ENCODE data around the gene KIF26B. TPM values are rescaled to one million over a fixed set of nuclear protein-coding genes. Genes with fewer than 3 reads are reported as not detected.

Gene KIF26B
- total and polyA plus RNA-seq, 2 experiments from 2014 or later: 0.03 to 0.76 TPM

DNA sequence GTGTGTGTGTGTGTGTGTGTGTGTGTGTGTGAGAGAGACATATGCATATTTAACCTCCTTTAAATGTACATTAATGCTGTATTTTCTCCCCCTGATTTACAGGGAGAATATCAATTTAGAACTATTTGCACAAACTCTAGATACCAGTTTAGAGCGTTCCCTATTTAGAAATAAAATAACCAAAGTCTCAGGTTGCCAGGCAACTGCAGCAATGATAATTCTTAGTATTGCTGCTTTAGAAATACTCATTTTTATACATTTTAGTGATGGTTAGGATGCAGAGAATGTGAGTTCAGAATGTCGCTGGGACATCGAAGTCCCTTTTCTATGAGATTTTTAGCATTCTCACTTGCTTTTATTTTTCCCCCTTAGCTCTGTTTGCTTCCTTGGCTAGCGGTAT lies 497.3 kb downstream of the KIF26B start:
- Histone ChIP-seq H3K9me2 (ENCODE audit: insufficient read depth) (peaks cover 6% of the 10 kb centered on the region; the same call in 1 of the 2 replicates), H3F3A (replicated peaks; ENCODE audit: low read depth) (no peaks in the 10 kb centered on the region), H3K4me1 (ENCODE audit: insufficient read depth) (no peaks in the 10 kb centered on the region; the same call in 1 of the 2 replicates), H3K36me3 (ENCODE audit: insufficient read depth) (no peaks in the 10 kb centered on the region), H3K27ac (ENCODE audit: low read depth) (no peak overlapping the region), H3K27me3 (ENCODE audit: insufficient read depth) (no peaks in the 10 kb centered on the region), H3K4me3 (no peak overlapping the region), H3K4me2 (no peak overlapping the region), H4K20me1 (replicated peaks; ENCODE audit: insufficient read depth) (no peaks in the 10 kb centered on the region), H3K79me2 (replicated peaks; ENCODE audit: insufficient read depth) (no peaks in the 10 kb centered on the region), H2AFZ (no peak overlapping the region)
- H3K27ac Mint-ChIP-seq: no peak overlapping the region
- TF ChIP-seq, protein P1, sequence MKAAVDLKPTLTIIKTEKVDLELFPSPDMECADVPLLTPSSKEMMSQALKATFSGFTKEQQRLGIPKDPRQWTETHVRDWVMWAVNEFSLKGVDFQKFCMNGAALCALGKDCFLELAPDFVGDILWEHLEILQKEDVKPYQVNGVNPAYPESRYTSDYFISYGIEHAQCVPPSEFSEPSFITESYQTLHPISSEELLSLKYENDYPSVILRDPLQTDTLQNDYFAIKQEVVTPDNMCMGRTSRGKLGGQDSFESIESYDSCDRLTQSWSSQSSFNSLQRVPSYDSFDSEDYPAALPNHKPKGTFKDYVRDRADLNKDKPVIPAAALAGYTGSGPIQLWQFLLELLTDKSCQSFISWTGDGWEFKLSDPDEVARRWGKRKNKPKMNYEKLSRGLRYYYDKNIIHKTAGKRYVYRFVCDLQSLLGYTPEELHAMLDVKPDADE (IDR thresholded peaks at IDR 0.05): no peak
- no peak for TF ChIP-seq JUNB (IDR thresholded peaks at IDR 0.05; ENCODE audit: unreplicated experiment)
- TF ChIP-seq EZH2phosphoT487 (IDR thresholded peaks at IDR 0.05; ENCODE audit: unreplicated experiment): no peak
- peaks cover 19% of the 10 kb centered on the region for H3K9me3 Mint-ChIP-seq
- ATAC-seq (no peak), DNase-seq (ENCODE audit: low spot score) (no peak)
- no peak overlapping the region for H3K4me3 Mint-ChIP-seq
- peaks cover 26% of the 10 kb centered on the region for H3K4me1 Mint-ChIP-seq
- peaks cover 2% of the 10 kb centered on the region for H3K27me3 Mint-ChIP-seq (ENCODE audit: insufficient read depth, low read depth, poor library complexity)
- H3K36me3 Mint-ChIP-seq (ENCODE audit: low read depth): peaks cover 4% of the 10 kb centered on the region; the same call in 1 of the 3 replicates

DNA sequence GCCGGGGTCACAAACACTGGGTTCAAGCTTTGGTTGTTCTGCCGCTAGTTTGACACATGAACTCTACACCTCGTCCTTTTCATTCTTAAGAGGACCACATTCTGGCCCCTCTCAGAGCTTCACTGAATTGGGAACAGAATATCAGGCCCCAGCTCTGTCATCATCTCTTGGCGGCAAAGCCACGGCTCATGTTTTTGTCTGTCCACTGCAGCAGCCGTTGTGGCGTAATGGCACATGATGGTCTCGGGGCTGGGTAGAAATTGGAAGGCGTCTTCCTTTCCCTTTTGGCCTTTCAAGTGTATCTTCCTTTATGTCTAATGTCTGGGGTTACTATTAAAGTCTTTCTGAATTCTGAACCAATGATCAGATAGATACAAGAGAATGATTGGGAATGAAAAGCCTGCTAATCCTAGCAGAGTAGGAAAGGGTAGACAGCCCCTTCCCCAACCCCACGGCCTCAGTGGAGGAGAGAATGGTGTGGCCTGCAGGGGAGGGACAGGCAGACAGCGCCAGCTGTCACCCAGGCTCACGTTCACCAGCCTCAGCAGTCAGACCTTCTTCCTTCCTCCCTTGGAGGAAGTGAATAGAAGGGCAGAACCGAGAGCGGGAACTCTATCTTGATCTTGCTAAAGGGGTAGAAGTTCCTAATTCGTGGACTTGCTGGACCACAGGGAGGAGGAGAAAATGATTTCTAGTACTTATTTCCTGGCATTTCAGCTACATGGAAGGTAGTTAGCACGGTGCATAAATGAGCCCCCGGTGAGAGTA lies 498.1 kb downstream of the KIF26B start:
- no peak overlapping the region for H3K27ac ChIP-seq (ENCODE audit: low read depth)
- no peak for TF ChIP-seq POLR2AphosphoS5 (IDR thresholded peaks at IDR 0.05; ENCODE audit: low read depth)
- TF ChIP-seq, protein P2, sequence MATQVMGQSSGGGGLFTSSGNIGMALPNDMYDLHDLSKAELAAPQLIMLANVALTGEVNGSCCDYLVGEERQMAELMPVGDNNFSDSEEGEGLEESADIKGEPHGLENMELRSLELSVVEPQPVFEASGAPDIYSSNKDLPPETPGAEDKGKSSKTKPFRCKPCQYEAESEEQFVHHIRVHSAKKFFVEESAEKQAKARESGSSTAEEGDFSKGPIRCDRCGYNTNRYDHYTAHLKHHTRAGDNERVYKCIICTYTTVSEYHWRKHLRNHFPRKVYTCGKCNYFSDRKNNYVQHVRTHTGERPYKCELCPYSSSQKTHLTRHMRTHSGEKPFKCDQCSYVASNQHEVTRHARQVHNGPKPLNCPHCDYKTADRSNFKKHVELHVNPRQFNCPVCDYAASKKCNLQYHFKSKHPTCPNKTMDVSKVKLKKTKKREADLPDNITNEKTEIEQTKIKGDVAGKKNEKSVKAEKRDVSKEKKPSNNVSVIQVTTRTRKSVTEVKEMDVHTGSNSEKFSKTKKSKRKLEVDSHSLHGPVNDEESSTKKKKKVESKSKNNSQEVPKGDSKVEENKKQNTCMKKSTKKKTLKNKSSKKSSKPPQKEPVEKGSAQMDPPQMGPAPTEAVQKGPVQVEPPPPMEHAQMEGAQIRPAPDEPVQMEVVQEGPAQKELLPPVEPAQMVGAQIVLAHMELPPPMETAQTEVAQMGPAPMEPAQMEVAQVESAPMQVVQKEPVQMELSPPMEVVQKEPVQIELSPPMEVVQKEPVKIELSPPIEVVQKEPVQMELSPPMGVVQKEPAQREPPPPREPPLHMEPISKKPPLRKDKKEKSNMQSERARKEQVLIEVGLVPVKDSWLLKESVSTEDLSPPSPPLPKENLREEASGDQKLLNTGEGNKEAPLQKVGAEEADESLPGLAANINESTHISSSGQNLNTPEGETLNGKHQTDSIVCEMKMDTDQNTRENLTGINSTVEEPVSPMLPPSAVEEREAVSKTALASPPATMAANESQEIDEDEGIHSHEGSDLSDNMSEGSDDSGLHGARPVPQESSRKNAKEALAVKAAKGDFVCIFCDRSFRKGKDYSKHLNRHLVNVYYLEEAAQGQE (IDR thresholded peaks at IDR 0.05; ENCODE audit: unreplicated experiment): no peak
- TF ChIP-seq, protein P1 (IDR thresholded peaks at IDR 0.05): no peak
- TF ChIP-seq, protein P3, sequence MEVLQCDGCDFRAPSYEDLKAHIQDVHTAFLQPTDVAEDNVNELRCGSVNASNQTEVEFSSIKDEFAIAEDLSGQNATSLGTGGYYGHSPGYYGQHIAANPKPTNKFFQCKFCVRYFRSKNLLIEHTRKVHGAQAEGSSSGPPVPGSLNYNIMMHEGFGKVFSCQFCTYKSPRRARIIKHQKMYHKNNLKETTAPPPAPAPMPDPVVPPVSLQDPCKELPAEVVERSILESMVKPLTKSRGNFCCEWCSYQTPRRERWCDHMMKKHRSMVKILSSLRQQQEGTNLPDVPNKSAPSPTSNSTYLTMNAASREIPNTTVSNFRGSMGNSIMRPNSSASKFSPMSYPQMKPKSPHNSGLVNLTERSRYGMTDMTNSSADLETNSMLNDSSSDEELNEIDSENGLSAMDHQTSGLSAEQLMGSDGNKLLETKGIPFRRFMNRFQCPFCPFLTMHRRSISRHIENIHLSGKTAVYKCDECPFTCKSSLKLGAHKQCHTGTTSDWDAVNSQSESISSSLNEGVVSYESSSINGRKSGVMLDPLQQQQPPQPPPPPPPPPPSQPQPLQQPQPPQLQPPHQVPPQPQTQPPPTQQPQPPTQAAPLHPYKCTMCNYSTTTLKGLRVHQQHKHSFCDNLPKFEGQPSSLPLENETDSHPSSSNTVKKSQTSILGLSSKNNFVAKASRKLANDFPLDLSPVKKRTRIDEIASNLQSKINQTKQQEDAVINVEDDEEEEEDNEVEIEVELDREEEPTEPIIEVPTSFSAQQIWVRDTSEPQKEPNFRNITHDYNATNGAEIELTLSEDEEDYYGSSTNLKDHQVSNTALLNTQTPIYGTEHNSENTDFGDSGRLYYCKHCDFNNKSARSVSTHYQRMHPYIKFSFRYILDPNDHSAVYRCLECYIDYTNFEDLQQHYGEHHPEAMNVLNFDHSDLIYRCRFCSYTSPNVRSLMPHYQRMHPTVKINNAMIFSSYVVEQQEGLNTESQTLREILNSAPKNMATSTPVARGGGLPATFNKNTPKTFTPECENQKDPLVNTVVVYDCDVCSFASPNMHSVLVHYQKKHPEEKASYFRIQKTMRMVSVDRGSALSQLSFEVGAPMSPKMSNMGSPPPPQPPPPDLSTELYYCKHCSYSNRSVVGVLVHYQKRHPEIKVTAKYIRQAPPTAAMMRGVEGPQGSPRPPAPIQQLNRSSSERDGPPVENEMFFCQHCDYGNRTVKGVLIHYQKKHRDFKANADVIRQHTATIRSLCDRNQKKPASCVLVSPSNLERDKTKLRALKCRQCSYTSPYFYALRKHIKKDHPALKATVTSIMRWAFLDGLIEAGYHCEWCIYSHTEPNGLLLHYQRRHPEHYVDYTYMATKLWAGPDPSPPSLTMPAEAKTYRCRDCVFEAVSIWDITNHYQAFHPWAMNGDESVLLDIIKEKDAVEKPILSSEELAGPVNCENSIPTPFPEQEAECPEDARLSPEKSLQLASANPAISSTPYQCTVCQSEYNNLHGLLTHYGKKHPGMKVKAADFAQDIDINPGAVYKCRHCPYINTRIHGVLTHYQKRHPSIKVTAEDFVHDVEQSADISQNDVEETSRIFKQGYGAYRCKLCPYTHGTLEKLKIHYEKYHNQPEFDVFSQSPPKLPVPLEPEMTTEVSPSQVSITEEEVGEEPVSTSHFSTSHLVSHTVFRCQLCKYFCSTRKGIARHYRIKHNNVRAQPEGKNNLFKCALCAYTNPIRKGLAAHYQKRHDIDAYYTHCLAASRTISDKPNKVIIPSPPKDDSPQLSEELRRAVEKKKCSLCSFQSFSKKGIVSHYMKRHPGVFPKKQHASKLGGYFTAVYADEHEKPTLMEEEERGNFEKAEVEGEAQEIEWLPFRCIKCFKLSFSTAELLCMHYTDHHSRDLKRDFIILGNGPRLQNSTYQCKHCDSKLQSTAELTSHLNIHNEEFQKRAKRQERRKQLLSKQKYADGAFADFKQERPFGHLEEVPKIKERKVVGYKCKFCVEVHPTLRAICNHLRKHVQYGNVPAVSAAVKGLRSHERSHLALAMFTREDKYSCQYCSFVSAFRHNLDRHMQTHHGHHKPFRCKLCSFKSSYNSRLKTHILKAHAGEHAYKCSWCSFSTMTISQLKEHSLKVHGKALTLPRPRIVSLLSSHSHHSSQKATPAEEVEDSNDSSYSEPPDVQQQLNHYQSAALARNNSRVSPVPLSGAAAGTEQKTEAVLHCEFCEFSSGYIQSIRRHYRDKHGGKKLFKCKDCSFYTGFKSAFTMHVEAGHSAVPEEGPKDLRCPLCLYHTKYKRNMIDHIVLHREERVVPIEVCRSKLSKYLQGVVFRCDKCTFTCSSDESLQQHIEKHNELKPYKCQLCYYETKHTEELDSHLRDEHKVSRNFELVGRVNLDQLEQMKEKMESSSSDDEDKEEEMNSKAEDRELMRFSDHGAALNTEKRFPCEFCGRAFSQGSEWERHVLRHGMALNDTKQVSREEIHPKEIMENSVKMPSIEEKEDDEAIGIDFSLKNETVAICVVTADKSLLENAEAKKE (CRISPR knock-in tag; IDR thresholded peaks at IDR 0.05): no peak

More for the DNA sequence above, 498.1 kb downstream of the KIF26B start:
- H3K27me3 Mint-ChIP-seq (ENCODE audit: insufficient read depth, low read depth, poor library complexity): peaks cover 5% of the 10 kb centered on the region
- H3K36me3 Mint-ChIP-seq (ENCODE audit: low read depth): peaks cover 4% of the 10 kb centered on the region; the same call in 1 of the 3 replicates
- peaks cover 33% of the 10 kb centered on the region for H3K4me1 Mint-ChIP-seq
- Histone ChIP-seq H3K4me2 (no peak overlapping the region), H3K27me3 (ENCODE audit: insufficient read depth) (no peaks in the 10 kb centered on the region), H3K4me1 (ENCODE audit: insufficient read depth) (no peaks in the 10 kb centered on the region; the same call in 1 of the 2 replicates), H3K4me3 (no peak overlapping the region), H2AFZ (no peak overlapping the region), H3K36me3 (ENCODE audit: insufficient read depth) (no peaks in the 10 kb centered on the region), H3K9me2 (ENCODE audit: insufficient read depth) (peaks cover 6% of the 10 kb centered on the region; the same call in 1 of the 2 replicates), H4K20me1 (replicated peaks; ENCODE audit: insufficient read depth) (no peaks in the 10 kb centered on the region), H3F3A (replicated peaks; ENCODE audit: low read depth) (no peaks in the 10 kb centered on the region), H3K79me2 (replicated peaks; ENCODE audit: insufficient read depth) (no peaks in the 10 kb centered on the region)
- no peak overlapping the region for H3K4me3 Mint-ChIP-seq
- ATAC-seq: no peak
- no peak overlapping the region for H3K27ac Mint-ChIP-seq
- DNase-seq (ENCODE audit: low spot score): no peak
- H3K9me3 Mint-ChIP-seq: peaks cover 19% of the 10 kb centered on the region
